T-helper 2 cell treated with Interferon-gamma antibody and Interleukin-4, amounts not matched to agents 5 μg/mL and 100 μg/mL, for 36 hours (primary cell): ENCODE measurements around the gene ADARB1.
"Not testable (repeated sequence)": the region's sequence is repeated elsewhere in the genome, so short reads cannot be mapped to it uniquely, and the experiment has no call there.

Experiments used
- DNase-seq: peaks from one replicate; pipeline ENCODE4 v3.0.0; 2021; ENCODE audit warnings: low spot score
- H3K27ac Mint-ChIP-seq: one replicate; pipeline ENCODE4 v1.8.0; 2021; ENCODE audit warnings: mild to moderate bottlenecking, mixed read lengths
- H3K27me3 Mint-ChIP-seq: one replicate; pipeline ENCODE4 v1.8.0; 2021; ENCODE audit warnings: low read depth, mixed read lengths
- H3K36me3 Mint-ChIP-seq: one replicate; pipeline ENCODE4 v1.8.0; 2021; ENCODE audit warnings: low read depth, mixed read lengths
- H3K4me1 Mint-ChIP-seq: one replicate; pipeline ENCODE4 v1.8.0; 2021; ENCODE audit warnings: low read depth, mixed read lengths
- H3K4me3 Mint-ChIP-seq: one replicate; pipeline ENCODE4 v1.8.0; 2022; ENCODE audit warnings: mild to moderate bottlenecking, moderate library complexity, mixed read lengths
- H3K9me3 Mint-ChIP-seq: one replicate; pipeline ENCODE4 v1.8.0; 2021; ENCODE audit warnings: mixed read lengths

Gene ADARB1

DNA sequence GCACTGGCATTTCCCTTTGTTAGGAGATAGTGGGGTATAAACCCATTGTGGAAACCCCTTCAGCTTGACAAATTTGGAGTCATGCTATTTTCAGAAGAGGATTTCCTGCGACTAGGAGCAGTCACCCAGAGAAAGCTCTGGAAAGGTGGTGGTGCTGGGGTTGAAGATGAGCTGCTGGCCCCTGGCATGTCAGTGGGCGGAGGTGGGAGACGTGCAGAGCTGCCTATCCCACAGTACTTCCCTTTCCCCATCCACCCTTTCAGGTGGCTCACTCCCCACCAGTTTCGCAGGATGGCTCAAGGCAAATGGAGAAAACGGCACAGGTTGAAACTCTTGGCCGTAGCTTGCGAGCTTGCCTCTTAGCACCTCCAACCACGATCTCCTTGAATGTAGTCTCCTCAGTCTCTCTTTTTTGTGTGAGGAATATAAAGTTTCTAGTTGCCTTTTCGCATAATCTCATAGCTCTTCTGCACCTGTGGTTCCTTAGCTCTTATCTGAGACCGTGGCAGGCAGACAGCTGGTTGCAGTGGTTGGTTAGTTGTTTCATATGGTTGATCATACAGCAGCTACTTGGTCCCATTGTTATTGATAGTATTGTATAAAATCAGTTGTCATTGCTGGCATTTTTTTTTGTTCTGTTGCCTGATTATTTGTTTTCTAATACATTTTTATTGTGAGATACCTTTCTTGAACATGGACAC, 48.2 kb downstream of the ADARB1 start:
- no peak overlapping the region for H3K4me3 Mint-ChIP-seq
- DNase-seq, result no peak

DNA sequence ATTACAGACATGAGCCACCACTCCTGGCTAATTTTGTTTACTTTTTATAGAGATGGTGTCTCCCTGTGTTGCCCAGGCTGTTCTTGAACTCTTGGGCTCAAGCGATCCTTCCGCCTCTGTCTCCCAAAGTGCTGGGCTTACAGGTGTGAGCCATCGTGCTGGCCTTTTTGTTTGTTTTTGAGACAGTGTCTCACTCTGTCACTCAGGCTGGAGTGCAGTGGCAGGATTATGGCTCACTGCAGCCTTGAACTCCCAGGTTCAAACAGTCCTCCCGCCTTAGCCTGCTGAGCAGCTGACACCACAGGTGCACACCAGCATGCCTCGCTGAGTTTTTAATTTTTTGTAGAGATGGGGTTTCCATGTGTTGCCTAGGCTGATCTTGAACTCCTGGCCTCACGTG, 49.1 kb downstream of the ADARB1 start:
- Mint-ChIP-seq H3K27ac (no peak overlapping the region), H3K4me1 (peaks cover 10% of the 10 kb centered on the region), H3K27me3 (no peaks in the 10 kb centered on the region), H3K4me3 (no peak overlapping the region), H3K9me3 (no peaks in the 10 kb centered on the region), H3K36me3 (peaks cover 6% of the 10 kb centered on the region)
- no peak for DNase-seq

More for the DNA sequence above, 48.2 kb downstream of the ADARB1 start:
- Mint-ChIP-seq H3K9me3 (no peaks in the 10 kb centered on the region), H3K27ac (no peak overlapping the region), H3K4me1 (peaks cover 3% of the 10 kb centered on the region), H3K36me3 (peaks cover 4% of the 10 kb centered on the region), H3K27me3 (no peaks in the 10 kb centered on the region)

DNA sequence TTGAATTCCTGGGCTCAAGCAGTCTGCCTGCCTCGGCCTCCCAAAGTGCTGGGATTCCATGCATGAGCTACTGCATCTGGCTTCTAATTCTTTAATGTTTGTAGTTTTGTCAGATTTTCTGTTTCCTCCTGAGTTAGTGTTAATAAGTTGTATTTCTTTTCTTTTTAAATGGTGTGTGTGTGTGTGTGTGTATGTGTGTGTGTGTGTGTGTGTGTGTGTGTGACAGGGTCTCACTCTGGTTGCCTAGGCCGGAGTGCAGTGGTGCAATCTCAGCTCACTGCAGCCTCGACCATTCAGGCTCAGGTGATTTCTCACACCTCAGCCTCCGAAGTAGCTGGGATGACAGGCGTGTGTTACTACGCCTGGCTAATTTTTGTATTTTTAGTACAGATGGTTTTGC, 50.2 kb downstream of the ADARB1 start:
- H3K27ac Mint-ChIP-seq, result no peak overlapping the region
- H3K36me3 Mint-ChIP-seq, result peaks cover 8% of the 10 kb centered on the region
- H3K9me3 Mint-ChIP-seq, result no peaks in the 10 kb centered on the region
- H3K4me3 Mint-ChIP-seq, result no peak overlapping the region
- H3K4me1 Mint-ChIP-seq, result peaks cover 12% of the 10 kb centered on the region
- H3K27me3 Mint-ChIP-seq, result no peaks in the 10 kb centered on the region
- no peak for DNase-seq

DNA sequence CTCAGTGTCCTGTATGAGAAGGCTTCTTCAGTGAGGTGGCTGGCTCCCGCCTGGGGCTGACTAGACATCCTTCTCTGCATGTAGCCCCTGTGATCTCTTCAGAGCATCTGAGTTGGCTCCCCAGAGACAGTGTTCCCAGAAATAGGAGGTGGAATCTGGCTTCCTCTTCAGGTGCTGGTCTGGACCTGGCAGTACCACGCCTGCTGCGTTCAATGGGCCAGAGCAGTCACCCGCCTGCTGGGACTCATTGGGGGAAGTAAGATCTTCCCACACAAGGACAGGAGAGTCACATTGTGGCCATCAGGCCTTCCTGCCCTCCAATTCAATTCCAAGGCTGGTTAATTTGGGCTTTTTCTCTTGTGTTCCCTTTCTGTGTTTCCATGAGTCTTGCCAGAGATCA, 51.0 kb downstream of the ADARB1 start:
- H3K9me3 Mint-ChIP-seq, result no peaks in the 10 kb centered on the region
- no peak overlapping the region for H3K27ac Mint-ChIP-seq
- no peak overlapping the region for H3K4me3 Mint-ChIP-seq
- peaks cover 8% of the 10 kb centered on the region for H3K36me3 Mint-ChIP-seq
- peaks cover 12% of the 10 kb centered on the region for H3K4me1 Mint-ChIP-seq
- DNase-seq, result no peak
- no peaks in the 10 kb centered on the region for H3K27me3 Mint-ChIP-seq

DNA sequence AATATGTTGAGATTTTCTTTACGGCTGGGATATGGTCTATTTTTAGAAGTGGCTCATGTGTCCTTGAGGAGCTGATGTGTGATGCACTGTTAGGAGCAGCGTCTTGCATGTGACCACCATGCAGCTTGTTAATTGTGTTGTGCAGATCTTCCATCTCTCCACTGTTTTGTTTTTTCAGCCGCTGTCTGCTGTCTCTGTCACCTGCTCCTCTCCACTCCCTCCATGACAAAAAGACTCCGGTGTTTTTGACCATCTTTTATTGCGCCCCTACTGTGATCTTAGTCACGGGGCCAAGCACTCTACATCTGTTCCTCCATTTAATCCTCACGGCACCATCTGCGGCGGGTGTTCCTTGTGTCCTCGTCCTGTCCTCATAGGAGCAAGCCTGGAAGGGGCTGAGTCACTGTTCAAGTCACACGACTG, 51.8 kb downstream of the ADARB1 start:
- no peaks in the 10 kb centered on the region for H3K9me3 Mint-ChIP-seq
- H3K4me3 Mint-ChIP-seq, result no peak overlapping the region
- no peak for DNase-seq
- peaks cover 8% of the 10 kb centered on the region for H3K36me3 Mint-ChIP-seq
- H3K4me1 Mint-ChIP-seq, result peaks cover 12% of the 10 kb centered on the region
- no peaks in the 10 kb centered on the region for H3K27me3 Mint-ChIP-seq
- H3K27ac Mint-ChIP-seq, result no peak overlapping the region

DNA sequence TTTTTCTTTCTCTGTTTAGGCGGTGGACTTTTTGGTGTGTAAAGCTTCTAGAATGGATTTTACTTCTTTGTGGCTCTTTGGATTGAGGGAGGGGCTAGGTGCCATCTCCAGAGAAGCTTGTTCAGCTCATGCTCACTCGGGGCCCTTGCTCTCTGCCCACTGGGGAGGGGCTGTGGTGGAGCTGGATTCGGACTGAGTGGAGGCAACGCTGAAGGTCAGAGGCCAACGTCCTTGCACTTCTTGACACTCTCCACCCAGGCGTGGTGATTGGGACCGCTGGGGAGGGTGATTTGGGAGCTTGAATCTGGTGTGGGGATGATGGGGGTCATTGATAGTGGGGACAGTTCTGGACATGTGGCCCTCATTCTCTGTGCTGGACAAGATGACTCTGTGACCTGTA, 52.6 kb downstream of the ADARB1 start:
- Mint-ChIP-seq H3K27ac (no peak overlapping the region), H3K9me3 (no peaks in the 10 kb centered on the region), H3K36me3 (peaks cover 8% of the 10 kb centered on the region), H3K4me3 (no peak overlapping the region), H3K4me1 (peaks cover 12% of the 10 kb centered on the region), H3K27me3 (no peaks in the 10 kb centered on the region)
- no peak for DNase-seq

DNA sequence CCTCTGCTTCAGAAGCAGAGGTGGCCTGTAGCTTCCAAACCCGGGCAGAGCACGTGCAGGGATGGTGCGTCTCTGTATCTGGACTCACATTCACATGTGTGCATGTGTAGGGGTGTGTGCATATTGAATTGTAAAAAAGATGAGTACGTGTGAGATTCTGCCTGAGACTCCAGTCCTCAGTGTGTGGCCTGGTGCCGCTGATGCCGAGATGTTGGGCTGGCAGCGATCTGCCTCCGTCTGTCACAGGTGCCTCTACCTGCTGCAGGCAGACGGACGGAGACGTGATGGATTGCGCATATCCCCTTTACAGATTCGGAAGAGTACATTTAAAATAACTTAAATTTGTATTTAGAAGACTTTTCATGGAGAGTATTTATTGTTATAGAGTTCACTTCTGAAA, 53.6 kb downstream of the ADARB1 start:
- Mint-ChIP-seq H3K27ac (no peak overlapping the region), H3K27me3 (no peaks in the 10 kb centered on the region), H3K9me3 (no peaks in the 10 kb centered on the region), H3K4me3 (no peak overlapping the region), H3K4me1 (peaks cover 11% of the 10 kb centered on the region), H3K36me3 (peaks cover 11% of the 10 kb centered on the region)
- no peak for DNase-seq

DNA sequence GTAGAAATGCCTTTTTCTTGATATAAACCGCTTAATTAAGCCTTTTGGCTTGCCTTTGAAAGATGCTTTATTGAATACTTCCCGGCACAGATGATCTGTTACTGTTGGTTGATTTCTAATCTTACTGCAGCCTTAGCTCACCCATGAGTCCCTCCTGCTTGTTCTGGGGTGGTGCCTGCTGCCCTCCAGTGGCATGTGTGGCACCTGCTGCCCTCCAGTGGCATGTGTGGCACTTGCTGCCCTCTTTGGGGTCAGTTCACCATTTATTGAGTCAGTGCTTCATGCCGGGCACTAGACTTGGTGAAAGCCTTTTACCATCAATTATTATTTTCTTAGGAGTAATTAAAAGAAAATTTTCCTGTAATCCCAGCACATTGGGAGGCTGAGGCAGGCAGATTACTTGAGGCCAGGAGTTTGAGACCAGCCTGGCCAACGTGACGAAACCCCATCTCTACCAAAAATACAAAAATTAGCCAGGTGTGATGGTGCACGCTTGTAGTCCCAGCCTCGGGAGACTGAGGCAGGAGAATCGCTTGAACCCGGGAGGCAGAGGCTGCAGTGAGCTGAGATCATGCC, 54.3 kb downstream of the ADARB1 start:
- Mint-ChIP-seq H3K36me3 (peaks cover 11% of the 10 kb centered on the region), H3K27me3 (no peaks in the 10 kb centered on the region), H3K4me1 (peaks cover 11% of the 10 kb centered on the region), H3K4me3 (no peak overlapping the region), H3K9me3 (no peaks in the 10 kb centered on the region), H3K27ac (no peak overlapping the region)
- DNase-seq, result peak; percentile 66

DNA sequence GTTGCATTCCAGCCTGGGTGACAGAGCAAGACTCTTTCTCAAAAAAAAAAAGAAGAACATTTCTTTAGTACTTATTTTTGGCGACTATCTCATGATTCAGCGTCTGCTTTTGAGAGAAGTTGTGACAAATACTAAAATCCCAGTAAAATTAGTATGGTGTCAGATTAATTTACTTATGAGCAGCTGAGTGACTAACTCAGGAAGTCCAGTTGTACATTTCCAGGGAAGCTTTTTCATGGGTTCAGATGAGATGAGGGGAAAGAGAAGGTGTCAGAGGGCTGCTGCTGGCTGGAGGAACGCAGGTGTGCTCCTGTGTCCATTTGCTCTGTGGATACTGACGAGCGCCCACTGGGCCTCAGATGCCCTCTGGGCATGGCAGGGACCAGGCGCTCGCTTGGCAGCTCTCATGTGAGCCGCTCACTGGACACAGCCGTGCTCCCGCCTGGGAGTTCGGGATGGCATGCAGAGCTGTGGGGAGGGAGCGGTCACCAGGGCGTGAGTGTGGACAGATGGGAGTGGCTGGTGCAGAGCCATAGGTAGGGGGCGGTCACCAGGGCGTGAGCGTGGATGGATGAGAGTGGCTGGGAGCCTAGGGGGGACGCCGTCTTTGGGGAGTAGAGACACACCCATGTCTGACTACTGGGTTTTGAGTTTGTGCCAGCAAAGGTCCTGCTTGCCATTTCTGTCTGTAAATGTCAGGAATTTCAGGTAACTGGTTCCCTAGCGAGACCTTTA, 55.0 kb downstream of the ADARB1 start:
- no peak overlapping the region for H3K4me3 Mint-ChIP-seq
- no peaks in the 10 kb centered on the region for H3K27me3 Mint-ChIP-seq
- H3K27ac Mint-ChIP-seq, result no peak overlapping the region
- peaks cover 11% of the 10 kb centered on the region for H3K4me1 Mint-ChIP-seq
- peaks cover 11% of the 10 kb centered on the region for H3K36me3 Mint-ChIP-seq
- no peak for DNase-seq
- H3K9me3 Mint-ChIP-seq, result no peaks in the 10 kb centered on the region

DNA sequence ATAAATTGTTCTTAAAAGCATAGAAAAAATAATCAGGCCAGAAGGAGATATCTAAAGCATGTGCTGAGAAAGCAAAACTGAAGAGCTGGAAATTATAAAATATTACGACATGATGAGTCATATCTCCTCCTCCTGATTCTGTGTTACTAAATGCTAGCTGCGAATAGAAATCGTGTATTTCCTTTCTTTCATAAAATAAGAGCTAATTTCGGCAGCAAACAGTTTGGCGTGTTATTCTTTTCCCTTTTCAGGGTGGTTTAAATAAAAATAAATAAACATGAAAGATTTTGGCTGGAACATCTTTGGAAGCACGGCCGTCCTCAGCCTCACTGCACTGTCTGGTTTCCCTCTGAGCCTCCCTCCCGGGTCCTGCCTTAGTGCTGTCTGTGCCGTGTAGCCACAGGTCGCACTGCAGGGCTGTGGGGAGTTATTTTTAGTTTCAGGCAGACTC, 56.0 kb downstream of the ADARB1 start:
- H3K27ac Mint-ChIP-seq, result no peak overlapping the region
- DNase-seq, result no peak
- H3K4me1 Mint-ChIP-seq, result peaks cover 11% of the 10 kb centered on the region
- peaks cover 11% of the 10 kb centered on the region for H3K36me3 Mint-ChIP-seq
- H3K9me3 Mint-ChIP-seq, result no peaks in the 10 kb centered on the region
- no peak overlapping the region for H3K4me3 Mint-ChIP-seq
- no peaks in the 10 kb centered on the region for H3K27me3 Mint-ChIP-seq

DNA sequence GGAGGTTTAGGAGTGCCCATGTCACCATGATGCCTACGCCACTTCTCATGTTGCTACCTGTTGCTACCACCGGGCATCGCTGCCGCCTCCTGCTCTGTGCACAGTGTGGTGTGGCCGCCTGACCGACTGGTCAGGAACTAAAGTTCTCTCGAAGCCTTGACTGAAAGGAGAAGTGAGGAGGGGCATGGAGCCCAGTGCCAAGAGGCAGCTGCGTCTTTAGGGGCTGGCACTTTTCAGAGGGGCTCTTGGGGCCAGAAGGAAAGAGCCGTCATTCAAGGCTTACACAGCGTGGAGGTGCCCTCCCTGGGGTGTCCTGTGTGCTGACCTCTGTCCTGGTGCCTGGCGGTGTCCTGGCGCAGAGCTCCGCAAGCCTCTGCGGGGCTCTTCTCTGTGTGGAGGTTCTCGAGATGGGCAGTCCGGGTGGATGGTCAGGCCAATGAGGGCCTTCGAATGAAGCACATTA, 57.2 kb downstream of the ADARB1 start:
- no peaks in the 10 kb centered on the region for H3K27me3 Mint-ChIP-seq
- H3K4me3 Mint-ChIP-seq, result no peak overlapping the region
- peaks cover 11% of the 10 kb centered on the region for H3K36me3 Mint-ChIP-seq
- H3K9me3 Mint-ChIP-seq, result no peaks in the 10 kb centered on the region
- H3K4me1 Mint-ChIP-seq, result peaks cover 11% of the 10 kb centered on the region
- no peak overlapping the region for H3K27ac Mint-ChIP-seq
- no peak for DNase-seq

DNA sequence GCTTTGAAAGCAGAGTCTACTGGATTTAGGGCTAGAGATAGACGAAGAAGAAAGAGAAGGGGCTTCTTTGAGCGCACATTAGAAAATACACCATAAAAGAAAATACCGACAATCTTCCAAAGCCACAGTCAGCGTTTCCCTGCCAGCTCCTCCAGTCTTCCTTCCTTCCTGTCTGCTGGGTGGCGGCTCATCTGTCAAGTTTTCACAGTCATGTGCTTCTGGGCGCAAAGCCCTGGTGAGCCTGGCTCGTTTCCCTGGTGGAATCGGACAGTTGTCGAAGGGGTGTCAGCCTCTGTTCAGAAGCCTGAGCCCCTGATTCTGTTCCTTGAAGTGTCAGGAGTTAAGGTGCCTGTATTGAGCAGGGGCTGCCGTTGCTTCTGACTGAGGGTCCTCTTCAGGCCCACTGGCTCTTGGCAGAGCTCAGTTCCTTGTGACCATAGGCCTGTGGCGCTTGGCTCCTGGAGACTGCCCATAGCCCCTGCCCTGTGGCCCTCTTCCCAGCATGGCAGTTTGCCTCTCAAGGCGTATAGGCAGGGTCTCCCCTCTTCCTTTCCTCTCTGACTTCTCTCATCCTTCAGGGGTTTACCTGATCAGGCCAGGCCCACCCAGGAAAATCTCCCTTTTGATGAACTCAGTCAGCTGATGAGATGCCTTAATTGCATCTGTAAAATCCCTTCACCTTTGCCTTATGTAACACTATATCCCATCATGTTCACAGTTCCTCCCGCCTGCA, 58.6 kb downstream of the ADARB1 start:
- Mint-ChIP-seq H3K4me1 (peaks cover 9% of the 10 kb centered on the region), H3K9me3 (no peaks in the 10 kb centered on the region), H3K27ac (no peak overlapping the region), H3K36me3 (peaks cover 5% of the 10 kb centered on the region), H3K4me3 (no peak overlapping the region), H3K27me3 (no peaks in the 10 kb centered on the region)
- DNase-seq, result no peak

DNA sequence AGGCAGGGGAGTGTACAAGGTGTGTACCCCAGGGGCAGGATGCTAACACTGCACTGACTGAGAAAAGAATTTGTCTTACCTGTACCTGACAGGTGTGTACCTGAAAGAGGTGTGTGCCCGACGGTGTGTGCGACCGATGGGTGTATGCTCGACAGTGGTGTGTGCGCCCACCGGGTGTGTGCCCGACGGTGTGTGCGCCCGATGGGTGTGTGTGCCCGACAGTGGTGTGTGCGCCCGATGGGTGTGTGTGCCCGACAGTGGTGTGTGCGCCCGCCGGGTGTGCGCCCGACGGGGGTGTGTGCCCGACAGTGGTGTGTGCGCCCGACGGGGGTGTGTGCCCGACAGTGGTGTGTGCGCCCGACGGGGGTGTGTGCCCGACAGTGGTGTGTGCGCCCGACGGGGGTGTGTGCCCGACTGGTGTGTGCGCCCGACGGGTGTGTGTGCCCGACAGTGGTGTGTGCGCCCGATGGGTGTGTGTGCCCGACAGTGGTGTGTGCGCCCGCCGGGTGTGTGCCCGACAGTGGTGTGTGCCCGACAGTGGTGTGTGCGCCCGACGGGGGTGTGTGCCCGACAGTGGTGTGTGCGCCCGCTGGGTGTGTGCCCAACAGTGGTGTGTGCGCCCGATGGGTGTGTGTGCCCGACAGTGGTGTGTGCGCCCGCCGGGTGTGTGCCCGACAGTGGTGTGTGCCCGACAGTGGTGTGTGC, 59.3 kb downstream of the ADARB1 start:
- not testable (repeated sequence) for H3K27me3 Mint-ChIP-seq, H3K36me3 Mint-ChIP-seq, H3K4me1 Mint-ChIP-seq, DNase-seq, H3K9me3 Mint-ChIP-seq, H3K4me3 Mint-ChIP-seq, H3K27ac Mint-ChIP-seq
